Measurements from ENCODE around the gene ZFHX3. TPM values are rescaled to one million over a fixed set of nuclear protein-coding genes. Genes with fewer than 3 reads are reported as not detected.

Gene ZFHX3
- total and polyA plus RNA-seq, 10 of the 15 experiments (the other 5 are each of a cell fraction or from before 2014, with no cell fraction given) = 0.68 to 8.6 (median 2.0) TPM

DNA sequence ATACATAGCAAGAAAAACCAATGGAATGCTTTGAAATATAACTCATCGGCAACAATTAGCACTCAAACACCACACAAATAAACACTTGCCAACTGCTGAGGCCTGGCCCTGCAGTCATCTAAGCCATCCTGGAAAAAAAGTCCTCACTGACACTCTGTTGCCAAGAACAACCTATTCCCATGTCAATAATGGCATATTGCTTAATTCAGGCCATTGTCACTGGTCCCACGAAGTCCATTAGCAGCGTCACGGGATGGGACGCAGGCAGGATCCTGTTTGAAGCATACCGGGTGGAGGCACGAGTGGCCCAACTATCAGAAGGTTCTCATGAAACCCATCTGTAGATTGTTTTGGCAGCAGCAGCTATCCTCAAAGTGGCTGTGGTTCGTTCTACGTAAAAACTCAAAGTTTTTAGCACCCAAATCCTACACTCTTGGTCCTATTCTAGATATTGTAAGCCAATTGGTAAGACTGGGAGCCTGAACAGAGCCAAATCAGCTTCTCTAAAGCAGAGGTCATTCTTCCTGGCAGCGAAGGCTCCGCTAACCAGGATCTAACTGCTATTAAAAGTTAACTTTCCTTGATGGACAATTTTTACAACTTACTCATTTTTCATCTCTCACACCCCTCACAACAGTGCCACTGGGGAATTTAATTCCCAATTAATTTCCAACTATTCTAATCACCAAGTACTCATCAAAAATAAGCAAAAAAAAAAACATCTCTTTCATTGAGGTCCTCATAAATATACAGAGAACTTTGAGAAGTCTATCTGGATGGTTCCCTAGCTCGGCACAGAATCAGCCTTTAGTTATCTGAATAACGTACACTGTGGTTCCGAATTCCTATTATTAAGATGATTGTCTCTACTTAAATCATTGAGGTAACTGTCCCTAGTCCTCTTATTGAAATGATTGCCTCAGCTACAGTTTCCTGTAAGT lies 91.5 kb downstream of the ZFHX3 start:
- H3K36me3 ChIP-seq (ENCODE audit: control insufficient read depth in 2 of 2, insufficient read depth in 2 of 2, low read length in 1 of 2) = peaks cover 1 to 5% of the 10 kb centered on the region in 2 experiments; a peak in 3 of 4 replicates
- peaks cover 8% of the 10 kb centered on the region for H3K4me1 ChIP-seq (ENCODE audit: control insufficient read depth, insufficient read depth, low read length)
- no peak overlapping the region for H3K9ac ChIP-seq (ENCODE audit: control insufficient read depth, insufficient read depth, low read length)
- no peak for TF ChIP-seq ZNF24 (IDR thresholded peaks at IDR 0.05)
- no peak for TF ChIP-seq SREBF1 (IDR thresholded peaks at IDR 0.05; ENCODE audit: low read length)
- TF ChIP-seq KDM1A (IDR thresholded peaks at IDR 0.05; ENCODE audit: borderline replicate concordance) = no peak
- no peak for TF ChIP-seq POLR2A (IDR thresholded peaks at IDR 0.05; ENCODE audit: low read depth, low read length)
- TF ChIP-seq MTA2 (IDR thresholded peaks at IDR 0.05; ENCODE audit: low read depth) = no peak
- TF ChIP-seq, protein P1, sequence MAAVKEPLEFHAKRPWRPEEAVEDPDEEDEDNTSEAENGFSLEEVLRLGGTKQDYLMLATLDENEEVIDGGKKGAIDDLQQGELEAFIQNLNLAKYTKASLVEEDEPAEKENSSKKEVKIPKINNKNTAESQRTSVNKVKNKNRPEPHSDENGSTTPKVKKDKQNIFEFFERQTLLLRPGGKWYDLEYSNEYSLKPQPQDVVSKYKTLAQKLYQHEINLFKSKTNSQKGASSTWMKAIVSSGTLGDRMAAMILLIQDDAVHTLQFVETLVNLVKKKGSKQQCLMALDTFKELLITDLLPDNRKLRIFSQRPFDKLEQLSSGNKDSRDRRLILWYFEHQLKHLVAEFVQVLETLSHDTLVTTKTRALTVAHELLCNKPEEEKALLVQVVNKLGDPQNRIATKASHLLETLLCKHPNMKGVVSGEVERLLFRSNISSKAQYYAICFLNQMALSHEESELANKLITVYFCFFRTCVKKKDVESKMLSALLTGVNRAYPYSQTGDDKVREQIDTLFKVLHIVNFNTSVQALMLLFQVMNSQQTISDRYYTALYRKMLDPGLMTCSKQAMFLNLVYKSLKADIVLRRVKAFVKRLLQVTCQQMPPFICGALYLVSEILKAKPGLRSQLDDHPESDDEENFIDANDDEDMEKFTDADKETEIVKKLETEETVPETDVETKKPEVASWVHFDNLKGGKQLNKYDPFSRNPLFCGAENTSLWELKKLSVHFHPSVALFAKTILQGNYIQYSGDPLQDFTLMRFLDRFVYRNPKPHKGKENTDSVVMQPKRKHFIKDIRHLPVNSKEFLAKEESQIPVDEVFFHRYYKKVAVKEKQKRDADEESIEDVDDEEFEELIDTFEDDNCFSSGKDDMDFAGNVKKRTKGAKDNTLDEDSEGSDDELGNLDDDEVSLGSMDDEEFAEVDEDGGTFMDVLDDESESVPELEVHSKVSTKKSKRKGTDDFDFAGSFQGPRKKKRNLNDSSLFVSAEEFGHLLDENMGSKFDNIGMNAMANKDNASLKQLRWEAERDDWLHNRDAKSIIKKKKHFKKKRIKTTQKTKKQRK (IDR thresholded peaks at IDR 0.05; ENCODE audit: low read depth, low read length) = no peak
- no peak for TF ChIP-seq SMAD5 (IDR thresholded peaks at IDR 0.05; ENCODE audit: low read depth)
- no peak for TF ChIP-seq STAT1 (conservative IDR thresholded peaks at IDR 0.05)
- no peak for TF ChIP-seq BHLHE40 (IDR thresholded peaks at IDR 0.05; ENCODE audit: borderline replicate concordance in 1 of 2, low read depth in 2 of 2, low read length in 1 of 2)
- TF ChIP-seq, protein P2, sequence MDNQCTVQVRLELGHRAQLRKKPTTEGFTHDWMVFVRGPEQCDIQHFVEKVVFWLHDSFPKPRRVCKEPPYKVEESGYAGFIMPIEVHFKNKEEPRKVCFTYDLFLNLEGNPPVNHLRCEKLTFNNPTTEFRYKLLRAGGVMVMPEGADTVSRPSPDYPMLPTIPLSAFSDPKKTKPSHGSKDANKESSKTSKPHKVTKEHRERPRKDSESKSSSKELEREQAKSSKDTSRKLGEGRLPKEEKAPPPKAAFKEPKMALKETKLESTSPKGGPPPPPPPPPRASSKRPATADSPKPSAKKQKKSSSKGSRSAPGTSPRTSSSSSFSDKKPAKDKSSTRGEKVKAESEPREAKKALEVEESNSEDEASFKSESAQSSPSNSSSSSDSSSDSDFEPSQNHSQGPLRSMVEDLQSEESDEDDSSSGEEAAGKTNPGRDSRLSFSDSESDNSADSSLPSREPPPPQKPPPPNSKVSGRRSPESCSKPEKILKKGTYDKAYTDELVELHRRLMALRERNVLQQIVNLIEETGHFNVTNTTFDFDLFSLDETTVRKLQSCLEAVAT (IDR thresholded peaks at IDR 0.05) = no peak
- H3K27ac ChIP-seq (ENCODE audit: control insufficient read depth, insufficient read depth) = no peak overlapping the region
- no peak overlapping the region for H3K4me3 ChIP-seq
- no peaks in the 10 kb centered on the region for H3K27me3 ChIP-seq (replicated peaks in 1 of 2; ENCODE audit: control insufficient read depth in 2 of 2, insufficient read depth in 2 of 2, low read length in 1 of 2)
- WGBS (ENCODE audit: insufficient coverage, insufficient replicate concordance, low lambda C conversion rate, missing lambda C conversion rate) = 86% methylated on average over 14 of the region's 14 CpGs
- no peaks in the 10 kb centered on the region for H4K20me1 ChIP-seq (ENCODE audit: control insufficient read depth, insufficient read depth)
- CTCF ChIA-PET = no interaction called here
- SMC1A ChIA-PET (ENCODE audit: uncharacterized antibody, unreplicated experiment) = no interaction called here
- POLR2A ChIA-PET = no interaction called here
- RAD21 ChIA-PET (ENCODE audit: unreplicated experiment) = no interaction called here
- intact Hi-C loops (cut with micrococcal nuclease; ENCODE audit: unreplicated experiment) = no loop called here
- no peaks in the 10 kb centered on the region for H3K79me2 ChIP-seq (ENCODE audit: control insufficient read depth, insufficient read depth, low read length)
- no peak for DNase-seq (ENCODE audit: low read depth, low spot score)
- BruUV-seq (replicated peaks) = no TSS peak
- H3K4me2 ChIP-seq (ENCODE audit: control insufficient read depth, insufficient read depth) = no peak overlapping the region
- FAIRE-seq = no peak
- in situ Hi-C loops (cut with MboI) = no loop called here
- no peak for ATAC-seq
- H3K9me3 ChIP-seq (replicated peaks; ENCODE audit: control insufficient read depth, insufficient read depth, low read length) = no peaks in the 10 kb centered on the region
- H2AFZ ChIP-seq (ENCODE audit: control insufficient read depth, low read depth, low read length) = no peak overlapping the region
